A549 (cell line): ENCODE measurements around the gene ASCL2. TPM values are rescaled to one million over a fixed set of nuclear protein-coding genes. Genes with fewer than 3 reads are reported as not detected.

Experiments
- ATAC-seq, 2 experiments: fragments of 200-7000 bp in 1 of 2; fragments of >200 bp in 1 of 2; cut with Nextera tagmentation in 1 of 2; cut with Tn5 transposase in 1 of 2; 3 replicates each; pipeline versions ENCODE4 v1.8.0 to v1.9.1; 2018 to 2020; ENCODE audit warnings: mild to moderate bottlenecking in 1 of 2, moderate library complexity in 1 of 2
- CTCF ChIA-PET: fragments of 300-600 bp; sonication (Branson Sonifier 250); formaldehyde crosslinking; extraction: SDS; loops from one replicate; lab custom pipeline; 2021; ENCODE audit warnings: antibody characterized with exemption, inconsistent platforms; lab: Yijun Ruan, JAX
- POLR2A ChIA-PET: fragments of 350-600 bp; formaldehyde crosslinking; extraction: SDS; loops from one replicate; lab custom pipeline; 2021; ENCODE audit warnings: antibody characterized with exemption, inconsistent platforms; lab: Yijun Ruan, JAX
- DNase-seq, 2 experiments: peaks; one replicate each; pipeline versions ENCODE4 v3.0.0 to v3.0.0-alpha.2; 2011 to 2016; ENCODE audit warnings: low read depth in 1 of 2, low spot score in 1 of 2
- FAIRE-seq: peaks from 2 replicates; lab custom pipeline; 2011; peaks lifted over from hg19 to GRCh38; lab: Jason Lieb, UNC
- H3K27ac ChIP-seq, 2 experiments: fragments of >200 bp; sonication (Bioruptor Twin); formaldehyde crosslinking; 3 replicates each; pipeline ENCODE4 v1.5.1; 2016 to 2017
- H3K4me1 ChIP-seq: fragments of >200 bp; sonication (Bioruptor Twin); formaldehyde crosslinking; 3 replicates; pipeline ENCODE4 v1.6.1; 2016
- H3K4me2 ChIP-seq: fragments of >200 bp; sonication (Bioruptor Twin); formaldehyde crosslinking; 3 replicates; pipeline ENCODE4 v1.6.1; 2016
- H3K4me3 ChIP-seq: fragments of >200 bp; sonication (Bioruptor Twin); formaldehyde crosslinking; 3 replicates; pipeline ENCODE4 v1.5.1; 2016
- H3K9me3 ChIP-seq: fragments of >200 bp; sonication (Bioruptor Twin); formaldehyde crosslinking; 3 replicates; pipeline ENCODE4 v1.6.1; 2016
- CBX8 ChIP-seq: fragments of 200-600 bp; sonication (generic); IDR thresholded peaks from 2 replicates; pipeline ENCODE4 v1.6.1; 2016
- CEBPB ChIP-seq, 2 experiments: fragments of >200 bp in 1 of 2; sonication (Bioruptor Twin) in 1 of 2; formaldehyde crosslinking in 1 of 2; IDR thresholded peaks; 2 replicates each; pipeline ENCODE4 v1.6.1; 2012 to 2016
- CHD2 ChIP-seq: fragments of 150-350 bp; IDR thresholded peaks from 2 replicates; pipeline ENCODE4 v1.6.1; 2014; ENCODE audit warnings: low read length; ENCODE audit not compliant: partially characterized antibody
- EHMT2 ChIP-seq: fragments of 200-600 bp; sonication (generic); IDR thresholded peaks from 2 replicates; pipeline ENCODE4 v1.6.1; 2016; ENCODE audit warnings: antibody characterized with exemption, low read depth, mild to moderate bottlenecking, moderate library complexity
- FOSB ChIP-seq: fragments of 250-450 bp; sonication (Bioruptor Pico); IDR thresholded peaks from 2 replicates; pipeline ENCODE4 v1.5.0; 2020; ENCODE audit warnings: mild to moderate bottlenecking, moderate library complexity
- FOXS1 ChIP-seq: fragments of 250-450 bp; sonication (Bioruptor Pico); IDR thresholded peaks from 2 replicates; pipeline ENCODE4 v1.5.0; 2020; ENCODE audit warnings: mild to moderate bottlenecking, moderate library complexity
- HDAC2 ChIP-seq: fragments of 200-600 bp; sonication (generic); IDR thresholded peaks from 2 replicates; pipeline ENCODE4 v1.6.1; 2016
- HOXA7 ChIP-seq: fragments of 250-450 bp; sonication (Bioruptor Pico); IDR thresholded peaks from 2 replicates; pipeline ENCODE4 v1.5.0; 2020; ENCODE audit warnings: mild to moderate bottlenecking, moderate library complexity
- HOXB5 ChIP-seq: fragments of 250-450 bp; sonication (Bioruptor Pico); IDR thresholded peaks from 2 replicates; pipeline ENCODE4 v1.5.0; 2020; ENCODE audit warnings: mild to moderate bottlenecking, moderate library complexity
- JUN ChIP-seq, 2 experiments: fragments of >200 bp; sonication (Bioruptor Twin); formaldehyde crosslinking; IDR thresholded peaks; 2 replicates in 1 of 2; 3 replicates in 1 of 2; pipeline ENCODE4 v1.6.1; 2016 to 2017
- KDM1A ChIP-seq: fragments of 200-600 bp; sonication (generic); IDR thresholded peaks from 2 replicates; pipeline ENCODE4 v1.6.1; 2016; ENCODE audit warnings: low read depth, mild to moderate bottlenecking
- KDM5A ChIP-seq: fragments of 200-600 bp; sonication (generic); IDR thresholded peaks from 2 replicates; pipeline ENCODE4 v1.6.1; 2016; ENCODE audit warnings: antibody characterized with exemption, mild to moderate bottlenecking
- MAFK ChIP-seq: fragments of 450-650 bp; IDR thresholded peaks from 2 replicates; pipeline ENCODE4 v1.6.1; 2014; ENCODE audit not compliant: partially characterized antibody
- MAZ ChIP-seq: fragments of 150-350 bp; IDR thresholded peaks from 2 replicates; pipeline ENCODE4 v1.6.1; 2014; ENCODE audit warnings: antibody characterized with exemption, low read depth, low read length, borderline replicate concordance
- MYC ChIP-seq: IDR thresholded peaks from 2 replicates; pipeline ENCODE4 v1.6.1; 2012; ENCODE audit warnings: mild to moderate bottlenecking, inconsistent platforms, low read length, improper control_type of control experiment, borderline replicate concordance
- NFE2L2 ChIP-seq: fragments of 150-350 bp; conservative IDR thresholded peaks from 2 replicates; pipeline ENCODE4 v1.6.1; 2014; ENCODE audit warnings: low read length
- NPAS2 ChIP-seq: fragments of 250-450 bp; sonication (Bioruptor Pico); IDR thresholded peaks from 2 replicates; pipeline ENCODE4 v1.8.0; 2022; ENCODE audit warnings: mild to moderate bottlenecking, moderate library complexity, borderline replicate concordance
- NR3C1 ChIP-seq: fragments of >200 bp; sonication (Bioruptor Twin); formaldehyde crosslinking; IDR thresholded peaks from 3 replicates; pipeline ENCODE4 v1.6.1; 2017
- POLR2A ChIP-seq: IDR thresholded peaks from 2 replicates; pipeline ENCODE4 v1.6.1; 2012; ENCODE audit warnings: mild to moderate bottlenecking, low read length
- POLR2AphosphoS2 ChIP-seq: conservative IDR thresholded peaks from 2 replicates; pipeline ENCODE4 v1.6.1; 2012; ENCODE audit warnings: low read length, improper control_type of control experiment, inconsistent platforms
- SREBF2 ChIP-seq: fragments of 450-650 bp; IDR thresholded peaks from 2 replicates; pipeline ENCODE4 v1.6.1; 2014; ENCODE audit warnings: mild to moderate bottlenecking, moderate library complexity
- ZFP36 ChIP-seq: fragments of 450-650 bp; IDR thresholded peaks from 2 replicates; pipeline ENCODE4 v1.6.1; 2014; ENCODE audit warnings: borderline replicate concordance; ENCODE audit not compliant: partially characterized antibody
- ZNF302 ChIP-seq: fragments of 250-450 bp; sonication (Bioruptor Pico); IDR thresholded peaks from 2 replicates; pipeline ENCODE4 v1.9.0; 2021; ENCODE audit warnings: inconsistent platforms, mild to moderate bottlenecking, moderate library complexity
- WGBS: methylation state at CpG from one replicate; pipeline ENCODE4 v1.1.6; 2017; ENCODE audit errors: missing lambda C conversion rate; 5-methylcytosine and 5-hydroxymethylcytosine counted together
- polyA plus RNA-seq, 4 experiments: library from polyadenylated mRNA; depleted of rRNA in 3 of 4; stranded (reverse); fragments of >200 nt; fragmentation: RNase III in 1 of 4; extraction: RNeasy Plus Mini Kit Qiagen cat#74134 plus additional on column Dnase treatment in 1 of 4; gene quantifications; 2 replicates in 3 of 4; 3 replicates in 1 of 4; pipeline ENCODE4 v1.2.3, GENCODE V29; 2011 to 2017
- TF ChIP-seq, protein P1 (sequence below): fragments of >200 bp; sonication (Bioruptor Twin); formaldehyde crosslinking; IDR thresholded peaks from 3 replicates; pipeline ENCODE4 v1.5.1; 2016
- TF ChIP-seq, protein P2 (sequence below): fragments of >200 bp; sonication (Bioruptor Twin); formaldehyde crosslinking; IDR thresholded peaks from 2 replicates; pipeline ENCODE4 v1.6.1; 2016
- TF ChIP-seq, protein P3 (sequence below): fragments of 150-350 bp; IDR thresholded peaks from 2 replicates; pipeline ENCODE4 v1.6.1; 2014; ENCODE audit warnings: low read depth, mild to moderate bottlenecking, low read length
- TF ChIP-seq, protein P4 (sequence below): fragments of 250-450 bp; sonication (Bioruptor Pico); IDR thresholded peaks from 2 replicates; pipeline ENCODE4 v1.5.0; 2020; ENCODE audit warnings: low read depth, mild to moderate bottlenecking, moderate library complexity
- TF ChIP-seq, protein P5 (sequence below): fragments of >200 bp; sonication (Bioruptor Twin); formaldehyde crosslinking; IDR thresholded peaks from 3 replicates; pipeline ENCODE4 v1.6.1; 2016
- TF ChIP-seq, protein P6 (sequence below): fragments of 450-650 bp; IDR thresholded peaks from 2 replicates; pipeline ENCODE4 v1.6.1; 2014; ENCODE audit warnings: antibody characterized with exemption

Gene ASCL2
- polyA plus RNA-seq, 2 of the 4 experiments (the other 2 are of a cell fraction) = not detected

DNA sequence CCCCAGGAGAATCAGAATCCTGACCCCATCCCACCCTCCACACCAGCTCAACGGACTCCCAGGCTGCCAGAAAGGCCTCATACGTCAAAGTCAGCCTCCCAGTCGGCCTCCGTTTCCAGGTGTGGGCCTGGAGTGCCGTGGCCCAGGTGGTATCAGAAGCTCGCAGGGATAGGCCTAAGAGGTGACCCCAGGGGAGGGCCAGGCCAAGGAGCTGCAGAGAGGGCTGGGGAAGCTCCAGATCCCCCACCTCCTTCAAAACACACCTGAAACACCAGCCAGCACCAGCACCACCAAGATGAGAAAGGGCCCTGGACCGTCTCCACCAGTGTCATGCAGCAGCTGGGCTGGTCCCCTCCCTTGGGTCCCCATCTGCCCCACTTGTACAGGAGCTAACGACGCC, 20.3 kb downstream of the ASCL2 start:
- no peak for TF ChIP-seq MAFK
- no peak for TF ChIP-seq MAZ
- TF ChIP-seq, protein P1, sequence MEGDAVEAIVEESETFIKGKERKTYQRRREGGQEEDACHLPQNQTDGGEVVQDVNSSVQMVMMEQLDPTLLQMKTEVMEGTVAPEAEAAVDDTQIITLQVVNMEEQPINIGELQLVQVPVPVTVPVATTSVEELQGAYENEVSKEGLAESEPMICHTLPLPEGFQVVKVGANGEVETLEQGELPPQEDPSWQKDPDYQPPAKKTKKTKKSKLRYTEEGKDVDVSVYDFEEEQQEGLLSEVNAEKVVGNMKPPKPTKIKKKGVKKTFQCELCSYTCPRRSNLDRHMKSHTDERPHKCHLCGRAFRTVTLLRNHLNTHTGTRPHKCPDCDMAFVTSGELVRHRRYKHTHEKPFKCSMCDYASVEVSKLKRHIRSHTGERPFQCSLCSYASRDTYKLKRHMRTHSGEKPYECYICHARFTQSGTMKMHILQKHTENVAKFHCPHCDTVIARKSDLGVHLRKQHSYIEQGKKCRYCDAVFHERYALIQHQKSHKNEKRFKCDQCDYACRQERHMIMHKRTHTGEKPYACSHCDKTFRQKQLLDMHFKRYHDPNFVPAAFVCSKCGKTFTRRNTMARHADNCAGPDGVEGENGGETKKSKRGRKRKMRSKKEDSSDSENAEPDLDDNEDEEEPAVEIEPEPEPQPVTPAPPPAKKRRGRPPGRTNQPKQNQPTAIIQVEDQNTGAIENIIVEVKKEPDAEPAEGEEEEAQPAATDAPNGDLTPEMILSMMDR = no peak
- no peak for TF ChIP-seq KDM1A
- TF ChIP-seq ZFP36 = no peak
- TF ChIP-seq CEBPB (IDR thresholded peaks at IDR 0.05) = no peak
- TF ChIP-seq JUN (IDR thresholded peaks at IDR 0.05) = no peak
- TF ChIP-seq, protein P2, sequence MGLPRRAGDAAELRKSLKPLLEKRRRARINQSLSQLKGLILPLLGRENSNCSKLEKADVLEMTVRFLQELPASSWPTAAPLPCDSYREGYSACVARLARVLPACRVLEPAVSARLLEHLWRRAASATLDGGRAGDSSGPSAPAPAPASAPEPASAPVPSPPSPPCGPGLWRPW = no peak
- TF ChIP-seq NR3C1 = no peak
- TF ChIP-seq, protein P3, sequence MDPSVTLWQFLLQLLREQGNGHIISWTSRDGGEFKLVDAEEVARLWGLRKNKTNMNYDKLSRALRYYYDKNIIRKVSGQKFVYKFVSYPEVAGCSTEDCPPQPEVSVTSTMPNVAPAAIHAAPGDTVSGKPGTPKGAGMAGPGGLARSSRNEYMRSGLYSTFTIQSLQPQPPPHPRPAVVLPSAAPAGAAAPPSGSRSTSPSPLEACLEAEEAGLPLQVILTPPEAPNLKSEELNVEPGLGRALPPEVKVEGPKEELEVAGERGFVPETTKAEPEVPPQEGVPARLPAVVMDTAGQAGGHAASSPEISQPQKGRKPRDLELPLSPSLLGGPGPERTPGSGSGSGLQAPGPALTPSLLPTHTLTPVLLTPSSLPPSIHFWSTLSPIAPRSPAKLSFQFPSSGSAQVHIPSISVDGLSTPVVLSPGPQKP = no peak
- TF ChIP-seq, protein P4, sequence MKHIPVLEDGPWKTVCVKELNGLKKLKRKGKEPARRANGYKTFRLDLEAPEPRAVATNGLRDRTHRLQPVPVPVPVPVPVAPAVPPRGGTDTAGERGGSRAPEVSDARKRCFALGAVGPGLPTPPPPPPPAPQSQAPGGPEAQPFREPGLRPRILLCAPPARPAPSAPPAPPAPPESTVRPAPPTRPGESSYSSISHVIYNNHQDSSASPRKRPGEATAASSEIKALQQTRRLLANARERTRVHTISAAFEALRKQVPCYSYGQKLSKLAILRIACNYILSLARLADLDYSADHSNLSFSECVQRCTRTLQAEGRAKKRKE (CRISPR knock-in tag) = no peak
- no peak for TF ChIP-seq POLR2AphosphoS2
- no peak for TF ChIP-seq CHD2
- TF ChIP-seq NPAS2 (CRISPR knock-in tag) = no peak
- TF ChIP-seq, protein P5, sequence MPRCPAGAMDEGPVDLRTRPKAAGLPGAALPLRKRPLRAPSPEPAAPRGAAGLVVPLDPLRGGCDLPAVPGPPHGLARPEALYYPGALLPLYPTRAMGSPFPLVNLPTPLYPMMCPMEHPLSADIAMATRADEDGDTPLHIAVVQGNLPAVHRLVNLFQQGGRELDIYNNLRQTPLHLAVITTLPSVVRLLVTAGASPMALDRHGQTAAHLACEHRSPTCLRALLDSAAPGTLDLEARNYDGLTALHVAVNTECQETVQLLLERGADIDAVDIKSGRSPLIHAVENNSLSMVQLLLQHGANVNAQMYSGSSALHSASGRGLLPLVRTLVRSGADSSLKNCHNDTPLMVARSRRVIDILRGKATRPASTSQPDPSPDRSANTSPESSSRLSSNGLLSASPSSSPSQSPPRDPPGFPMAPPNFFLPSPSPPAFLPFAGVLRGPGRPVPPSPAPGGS = no peak
- TF ChIP-seq POLR2A = no peak
- TF ChIP-seq HOXB5 = no peak
- TF ChIP-seq ZNF302 (CRISPR knock-in tag) = no peak
- no peak for FAIRE-seq
- H3K9me3 ChIP-seq = peaks cover 1% of the 10 kb centered on the region; the same call in 1 of the 3 replicates
- CTCF ChIA-PET = interaction anchor here (1.0 to 2.1 kb wide), 4 partner anchors 20 to 171 kb away, joined by 3 to 8 read pairs (median 4); partner anchors contain the start of gene ASCL2
- H3K4me1 ChIP-seq = no peaks in the 10 kb centered on the region
- WGBS = 60% methylated on average over 7 of the region's 9 CpGs
- ATAC-seq = no peak
- no peak overlapping the region for H3K27ac ChIP-seq
- H3K4me2 ChIP-seq = no peak overlapping the region
- DNase-seq = no peak
- POLR2A ChIA-PET = no interaction called here
- no peak overlapping the region for H3K4me3 ChIP-seq

DNA sequence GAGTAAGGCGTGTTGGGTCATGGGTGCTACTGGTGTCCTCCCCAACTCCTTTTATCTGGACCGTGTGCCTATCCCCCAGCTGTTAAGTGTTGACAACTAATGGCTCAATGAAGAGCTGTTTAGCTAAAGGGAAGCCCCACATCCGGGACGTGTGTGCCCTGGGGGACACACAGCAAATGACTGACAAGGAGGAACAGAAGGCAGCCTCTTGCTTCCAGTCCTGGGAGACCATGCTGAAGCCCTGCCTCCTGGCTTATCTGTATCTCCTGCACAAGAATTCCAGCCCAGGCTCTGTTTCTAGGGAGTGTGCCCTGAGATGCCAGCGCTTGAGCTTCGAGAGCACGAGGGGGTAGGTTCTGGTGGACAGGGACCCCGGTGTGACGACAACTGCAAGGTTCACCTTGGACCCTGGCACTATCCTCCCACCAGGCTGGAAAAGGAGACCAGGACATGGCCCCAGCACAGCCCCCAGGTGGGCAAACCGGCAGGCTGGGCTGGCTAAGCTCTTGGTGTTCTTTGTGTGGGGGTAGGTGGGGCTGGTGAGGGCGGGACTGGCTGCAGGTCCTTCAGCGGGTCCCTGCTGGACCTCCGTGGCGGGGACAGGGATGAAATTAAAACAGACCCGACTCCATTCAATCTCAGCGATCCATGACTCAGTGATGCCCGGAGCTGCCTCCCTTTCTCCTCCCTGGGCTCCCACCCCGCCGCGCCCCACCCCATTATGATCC, 21.0 kb downstream of the ASCL2 start:
- ChIA-PET POLR2A (no interaction called here), CTCF (interaction anchor here (0.6 to 2.1 kb wide), 6 partner anchors 51 to 465 kb away, joined by 3 to 8 read pairs (median 4); no protein-coding TSS in a partner anchor)
- FAIRE-seq (no peak), ATAC-seq (no peak), DNase-seq (no peak)
- H3K4me3 ChIP-seq = no peak overlapping the region
- H3K4me2 ChIP-seq = no peak overlapping the region
- no peaks in the 10 kb centered on the region for H3K4me1 ChIP-seq
- 44% methylated on average over 17 of the region's 20 CpGs for WGBS
- H3K9me3 ChIP-seq = no peaks in the 10 kb centered on the region
- H3K27ac ChIP-seq = no peak overlapping the region
- TF ChIP-seq SREBF2 (no peak), HOXA7 (CRISPR knock-in tag) (no peak), NFE2L2 (no peak), FOXS1 (CRISPR knock-in tag) (no peak), CBX8 (no peak), HDAC2 (no peak), EHMT2 (no peak), ZFP36 (no peak), MYC (no peak), FOSB (CRISPR knock-in tag) (no peak), KDM5A (no peak)
- TF ChIP-seq, protein P5 = no peak
- TF ChIP-seq, protein P6, sequence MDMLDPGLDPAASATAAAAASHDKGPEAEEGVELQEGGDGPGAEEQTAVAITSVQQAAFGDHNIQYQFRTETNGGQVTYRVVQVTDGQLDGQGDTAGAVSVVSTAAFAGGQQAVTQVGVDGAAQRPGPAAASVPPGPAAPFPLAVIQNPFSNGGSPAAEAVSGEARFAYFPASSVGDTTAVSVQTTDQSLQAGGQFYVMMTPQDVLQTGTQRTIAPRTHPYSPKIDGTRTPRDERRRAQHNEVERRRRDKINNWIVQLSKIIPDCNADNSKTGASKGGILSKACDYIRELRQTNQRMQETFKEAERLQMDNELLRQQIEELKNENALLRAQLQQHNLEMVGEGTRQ = no peak
- TF ChIP-seq, protein P3 = no peak
